HAP-1 (cell line): ENCODE results near the gene KCTD7.
"Not testable (repeated sequence)": the region's sequence is repeated elsewhere in the genome, so short reads cannot be mapped to it uniquely, and the experiment has no call there.

Source experiments
- DNase-seq, 2 experiments: peaks; one replicate each; pipeline ENCODE4 v3.0.0-alpha.2; 2016 to 2020; ENCODE audit warnings: low spot score in 2 of 2
- H3K27me3 ChIP-seq: fragments of 250-450 bp; sonication (Bioruptor Pico); 2 replicates; pipeline ENCODE4 v1.5.1; 2020; ENCODE audit warnings: low read depth, mild to moderate bottlenecking, moderate library complexity
- H3K36me3 ChIP-seq: fragments of 250-450 bp; sonication (Bioruptor Pico); replicated peaks from 2 replicates; pipeline ENCODE4 v1.5.1; 2020; ENCODE audit warnings: mild to moderate bottlenecking
- H3K4me1 ChIP-seq: fragments of 250-450 bp; sonication (Bioruptor Pico); 2 replicates; pipeline ENCODE4 v1.5.1; 2020; ENCODE audit warnings: mild to moderate bottlenecking
- H3K4me3 ChIP-seq: fragments of 250-450 bp; sonication (Bioruptor Pico); 2 replicates; pipeline ENCODE4 v1.5.1; 2020; ENCODE audit warnings: mild to moderate bottlenecking, moderate library complexity
- H3K9me3 ChIP-seq: fragments of 250-450 bp; sonication (Bioruptor Pico); 2 replicates; pipeline ENCODE4 v1.5.1; 2020; ENCODE audit warnings: mild to moderate bottlenecking, moderate library complexity
- in situ Hi-C: fragments of 300-500 bp; cut with MboI; formaldehyde crosslinking; loops from 3 replicates; pipeline ENCODE4 v1.14.3; 2020; ENCODE audit warnings: low sequenced_read_pairs, inconsistent platforms, mixed read lengths

Gene KCTD7

DNA sequence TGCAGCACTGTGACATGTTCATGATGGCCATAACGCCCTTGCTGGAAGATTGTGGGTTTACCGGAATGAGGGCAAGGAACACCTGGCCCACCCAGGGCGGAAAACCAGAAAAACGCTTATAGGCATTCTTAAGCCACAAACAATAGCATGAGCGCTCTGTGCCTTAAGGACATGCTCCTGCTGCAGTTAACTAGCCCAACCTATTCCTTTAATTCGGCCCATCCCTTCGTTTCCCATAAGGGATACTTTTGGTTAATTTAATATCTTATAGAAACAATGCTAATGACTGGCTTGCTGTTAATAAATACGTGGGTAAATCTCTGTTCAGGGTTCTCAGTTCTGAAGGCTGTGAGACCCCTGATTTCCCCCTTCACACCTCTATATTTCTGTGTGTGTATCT, 34.6 kb upstream of the KCTD7 start:
- H3K9me3 ChIP-seq, in situ Hi-C loops, H3K4me3 ChIP-seq, DNase-seq, H3K27me3 ChIP-seq, H3K36me3 ChIP-seq, H3K4me1 ChIP-seq: not testable (repeated sequence)

DNA sequence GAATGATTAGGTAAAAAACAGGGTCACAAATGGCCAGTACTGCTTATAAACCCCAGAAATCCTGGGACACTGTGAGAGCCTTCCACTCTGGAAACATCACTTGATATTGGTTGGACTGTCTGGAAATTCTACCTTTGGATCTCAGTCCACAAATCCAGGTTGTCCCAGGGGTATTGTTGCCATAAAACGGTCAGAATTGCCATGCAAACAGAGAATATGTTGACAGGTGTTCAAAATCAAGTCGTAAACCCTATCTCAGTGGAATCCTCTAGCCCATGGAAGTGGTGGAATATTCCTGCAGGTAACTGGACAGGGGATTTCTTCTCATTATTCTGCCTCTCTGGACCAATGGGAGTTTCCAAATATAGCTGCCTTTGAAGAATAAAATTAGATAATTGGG, 31.2 kb upstream of the KCTD7 start:
- in situ Hi-C loops = no loop called here

GRCh38 chr7:66602159-66602558, 26.5 kb upstream of the KCTD7 start:
- in situ Hi-C loops = no loop called here
- H3K27me3 ChIP-seq = no peaks in the 10 kb centered on the region
- no peak overlapping the region for H3K4me3 ChIP-seq
- H3K36me3 ChIP-seq = no peaks in the 10 kb centered on the region
- H3K4me1 ChIP-seq = no peaks in the 10 kb centered on the region
- H3K9me3 ChIP-seq = no peaks in the 10 kb centered on the region
- DNase-seq = no peak

More for the DNA sequence above, 31.2 kb upstream of the KCTD7 start:
- Histone ChIP-seq H3K27me3 (no peaks in the 10 kb centered on the region), H3K4me1 (peaks cover 7% of the 10 kb centered on the region; the same call in 1 of the 2 replicates), H3K36me3 (no peaks in the 10 kb centered on the region), H3K4me3 (no peak overlapping the region), H3K9me3 (peaks cover 7% of the 10 kb centered on the region)
- DNase-seq = no peak

DNA sequence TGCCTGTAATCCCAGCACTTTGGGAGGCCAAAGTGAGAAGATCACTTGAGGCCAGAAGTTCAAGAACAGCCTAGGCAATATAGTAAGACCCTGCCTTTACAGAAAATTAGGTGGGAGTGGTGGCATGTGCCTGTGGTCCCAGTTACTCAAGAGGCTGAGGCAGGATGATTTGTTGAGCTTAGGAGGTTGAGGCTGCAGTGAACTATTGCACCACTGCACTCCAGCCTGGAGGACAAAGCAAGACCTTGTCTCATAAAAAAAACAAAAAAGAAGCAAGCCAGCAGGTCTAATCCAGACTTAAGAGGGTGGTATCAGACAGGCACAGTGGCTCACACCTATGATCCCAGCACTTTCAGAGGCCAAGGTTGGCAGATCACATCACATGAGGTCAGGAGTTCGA, 24.5 kb upstream of the KCTD7 start:
- H3K4me1 ChIP-seq = peaks cover 12% of the 10 kb centered on the region
- in situ Hi-C loops = no loop called here
- no peak for DNase-seq
- no peaks in the 10 kb centered on the region for H3K9me3 ChIP-seq
- no peaks in the 10 kb centered on the region for H3K36me3 ChIP-seq
- H3K27me3 ChIP-seq = no peaks in the 10 kb centered on the region
- H3K4me3 ChIP-seq = no peak overlapping the region

DNA sequence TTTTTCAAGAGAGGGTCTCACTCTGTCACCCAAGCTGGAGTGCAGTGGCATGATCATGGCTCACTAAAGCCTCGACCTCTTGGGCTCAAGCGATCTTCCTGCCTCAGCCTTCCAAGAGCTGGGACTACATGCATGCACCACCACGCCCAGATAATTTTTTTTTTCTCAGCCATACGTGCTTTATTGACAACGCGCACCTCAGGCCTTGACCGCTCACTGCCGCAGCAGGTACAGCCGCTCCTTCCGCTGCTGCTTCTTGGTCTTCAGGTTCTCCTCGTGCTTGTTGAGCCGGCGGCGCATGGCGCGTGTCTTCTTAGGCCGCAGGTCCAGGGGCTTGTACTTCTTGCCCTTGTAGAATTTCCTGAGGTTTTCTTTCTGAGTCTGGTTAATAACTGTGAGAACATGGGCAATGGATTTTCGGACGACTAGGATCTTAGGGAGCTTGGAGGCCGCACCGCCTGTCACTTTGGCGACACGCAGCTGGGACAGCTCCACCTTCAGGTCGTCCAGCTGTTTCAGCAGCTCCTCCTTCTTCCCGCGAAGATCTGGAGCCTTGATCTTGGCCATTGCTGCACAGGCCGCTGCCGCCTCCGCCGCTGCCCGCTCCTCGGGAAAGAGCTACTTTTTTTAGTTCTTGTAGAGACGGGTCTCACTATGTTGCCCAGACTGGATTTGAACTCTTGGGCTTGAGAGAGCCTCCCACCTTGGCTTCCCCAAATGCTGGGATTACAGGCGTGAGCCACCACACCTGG, 22.0 kb upstream of the KCTD7 start:
- in situ Hi-C loops, H3K9me3 ChIP-seq, DNase-seq, H3K27me3 ChIP-seq, H3K4me3 ChIP-seq, H3K36me3 ChIP-seq: not testable (repeated sequence)
- H3K4me1 ChIP-seq = peaks cover 13% of the 10 kb centered on the region

- Histone ChIP-seq H3K27me3 (no peaks in the 10 kb centered on the region), H3K36me3 (no peaks in the 10 kb centered on the region), H3K9me3 (peaks cover 4% of the 10 kb centered on the region; the same call in 1 of the 2 replicates), H3K4me3 (no peak overlapping the region), H3K4me1 (peaks cover 13% of the 10 kb centered on the region)
- in situ Hi-C loops = no loop called here
- no peak for DNase-seq
Observed at GRCh38 chr7:66609176-66609575, 19.5 kb upstream of the KCTD7 start.

- in situ Hi-C loops = not testable (repeated sequence)
Observed at GRCh38 chr7:66614596-66614995, 14.1 kb upstream of the KCTD7 start.

GRCh38 chr7:66615699-66616098, 13.0 kb upstream of the KCTD7 start:
- Histone ChIP-seq H3K27me3 (no peaks in the 10 kb centered on the region), H3K4me3 (no peak overlapping the region), H3K9me3 (peaks cover 4% of the 10 kb centered on the region; the same call in 1 of the 2 replicates), H3K4me1 (peaks cover 20% of the 10 kb centered on the region), H3K36me3 (no peaks in the 10 kb centered on the region)
- no peak for DNase-seq
- in situ Hi-C loops = no loop called here

More at GRCh38 chr7:66614596-66614995, 14.1 kb upstream of the KCTD7 start:
- not testable (repeated sequence) for H3K27me3 ChIP-seq, DNase-seq, H3K4me3 ChIP-seq, H3K36me3 ChIP-seq, H3K9me3 ChIP-seq
- peaks cover 14% of the 10 kb centered on the region for H3K4me1 ChIP-seq

DNA sequence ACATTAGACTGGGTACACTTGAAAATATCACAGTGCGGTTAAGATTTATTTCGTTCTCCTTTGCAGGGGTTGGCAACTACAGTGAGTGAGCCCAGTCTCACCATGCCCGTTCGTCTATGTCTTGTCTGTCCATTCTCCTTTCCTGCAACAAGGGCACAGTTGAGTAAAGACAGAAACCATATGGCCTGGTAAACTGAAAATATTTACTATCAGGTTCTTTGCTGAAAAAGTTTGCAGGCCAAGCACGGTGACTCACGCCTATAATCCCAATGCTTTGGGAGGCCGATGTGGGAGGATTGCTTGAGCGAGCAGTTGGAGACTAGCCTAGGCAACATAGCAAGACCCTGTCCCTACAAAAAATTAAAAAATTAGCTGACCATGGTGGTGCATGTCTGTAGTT, 11.4 kb upstream of the KCTD7 start:
- no peaks in the 10 kb centered on the region for H3K27me3 ChIP-seq
- peaks cover 4% of the 10 kb centered on the region; the same call in 1 of the 2 replicates for H3K9me3 ChIP-seq
- H3K4me3 ChIP-seq = no peak overlapping the region
- DNase-seq = no peak
- in situ Hi-C loops = no loop called here
- peaks cover 20% of the 10 kb centered on the region for H3K4me1 ChIP-seq
- H3K36me3 ChIP-seq = no peaks in the 10 kb centered on the region

GRCh38 chr7:66619341-66619948, 9.2 kb upstream of the KCTD7 start:
- H3K36me3 ChIP-seq, H3K27me3 ChIP-seq, H3K9me3 ChIP-seq, H3K4me3 ChIP-seq, in situ Hi-C loops: not testable (repeated sequence)
- peak; percentile 67 to 86 for DNase-seq
- H3K4me1 ChIP-seq = peaks cover 20% of the 10 kb centered on the region

GRCh38 chr7:66626331-66626934, 2.2 kb upstream of the KCTD7 start:
- Histone ChIP-seq H3K36me3 (no peaks in the 10 kb centered on the region), H3K4me3 (no peak overlapping the region), H3K27me3 (no peaks in the 10 kb centered on the region), H3K4me1 (peaks cover 16% of the 10 kb centered on the region), H3K9me3 (no peaks in the 10 kb centered on the region)
- in situ Hi-C loops = no loop called here
- DNase-seq = no peak

- H3K4me1 ChIP-seq = peaks cover 16% of the 10 kb centered on the region
- in situ Hi-C loops = no loop called here
- DNase-seq = no peak
- no peaks in the 10 kb centered on the region for H3K27me3 ChIP-seq
- no peaks in the 10 kb centered on the region for H3K9me3 ChIP-seq
- no peak overlapping the region for H3K4me3 ChIP-seq
- no peaks in the 10 kb centered on the region for H3K36me3 ChIP-seq
Observed at GRCh38 chr7:66627151-66627681, 1.5 kb upstream of the KCTD7 start.

- Histone ChIP-seq H3K4me1 (peaks cover 16% of the 10 kb centered on the region), H3K4me3 (peak overlapping the region; percentile 57), H3K36me3 (no peaks in the 10 kb centered on the region), H3K9me3 (no peaks in the 10 kb centered on the region), H3K27me3 (no peaks in the 10 kb centered on the region)
- in situ Hi-C loops = no loop called here
- peak in 1 of 2 experiments; percentile 31 for DNase-seq
Observed at GRCh38 chr7:66627881-66628360, 760 bp upstream of the KCTD7 start.
